NCI-H1092 (cell line): ENCODE measurements around the gene EXOC2.

Source experiments
- DNase-seq: peaks from one replicate; lab custom pipeline; 2025; lab: John Stamatoyannopoulos, UW

The EXOC2 gene

DNA sequence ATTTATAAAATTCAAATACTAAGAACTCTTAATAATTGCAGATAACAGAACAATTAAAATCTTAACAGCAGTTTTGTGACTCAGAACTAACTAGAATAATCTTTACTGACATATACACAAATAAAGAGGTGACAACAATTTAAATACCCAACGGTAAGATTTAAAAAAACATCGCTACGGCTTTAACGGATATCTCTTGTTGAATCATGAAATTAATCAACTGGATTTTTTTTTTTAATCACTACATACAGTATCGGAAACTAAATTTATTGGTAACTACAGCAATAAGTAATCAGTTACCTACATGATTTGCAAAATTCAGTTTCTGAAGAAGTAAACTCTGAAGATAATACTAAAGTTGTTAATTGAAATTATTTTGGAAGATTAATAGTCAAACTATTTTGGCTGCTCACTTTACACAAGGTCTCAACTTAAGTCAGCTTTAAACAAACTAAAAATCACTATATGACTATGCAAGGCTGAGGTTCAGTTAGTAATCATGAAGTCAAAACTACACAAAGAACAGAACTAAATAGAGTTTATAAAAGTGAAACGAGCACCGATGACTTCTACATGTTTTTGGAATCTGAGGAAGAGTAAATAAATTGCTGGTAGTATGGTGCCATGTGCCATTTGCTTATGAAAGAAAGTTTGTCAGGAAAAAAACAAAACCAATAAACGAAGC is 164.8 kb downstream of the EXOC2 start:
- no peak for DNase-seq

DNA sequence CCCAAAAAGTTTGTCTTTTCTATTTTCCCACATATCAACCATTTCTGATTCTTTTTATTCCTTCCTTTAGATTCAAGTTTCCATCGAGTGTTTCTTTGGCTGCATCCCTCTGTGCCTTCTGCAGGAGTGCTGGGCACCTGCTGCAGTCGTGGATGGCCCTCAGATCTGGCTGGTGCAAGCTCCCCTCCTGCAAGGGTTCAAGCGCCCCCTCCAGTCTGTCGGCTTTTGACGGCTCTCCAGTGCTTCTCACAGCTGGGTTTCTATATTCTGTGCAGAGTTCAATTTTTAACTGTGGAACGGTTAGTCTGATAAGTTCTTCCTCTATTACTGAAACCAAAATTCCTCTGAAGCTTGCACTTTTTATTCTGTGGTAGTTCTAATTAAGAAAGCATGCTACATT is 168.1 kb downstream of the EXOC2 start:
- DNase-seq, result no peak

DNA sequence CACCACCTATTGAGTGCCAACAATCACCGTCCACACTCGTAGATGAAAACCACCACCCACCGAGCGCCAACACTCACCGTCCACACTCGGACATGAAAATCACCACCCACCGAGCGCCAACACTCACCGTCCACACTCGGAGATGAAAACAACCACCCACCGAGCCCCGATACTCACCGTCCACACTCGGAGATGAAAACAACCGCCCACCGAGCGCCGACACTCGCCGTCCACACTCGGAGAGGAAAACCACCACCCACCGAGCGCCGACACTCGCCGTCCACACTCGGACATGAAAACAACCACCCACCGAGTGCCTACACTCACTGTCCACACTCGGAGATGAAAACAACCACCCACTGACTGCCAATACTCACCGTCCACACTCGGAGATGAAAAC is 172.1 kb downstream of the EXOC2 start:
- no peak for DNase-seq

DNA sequence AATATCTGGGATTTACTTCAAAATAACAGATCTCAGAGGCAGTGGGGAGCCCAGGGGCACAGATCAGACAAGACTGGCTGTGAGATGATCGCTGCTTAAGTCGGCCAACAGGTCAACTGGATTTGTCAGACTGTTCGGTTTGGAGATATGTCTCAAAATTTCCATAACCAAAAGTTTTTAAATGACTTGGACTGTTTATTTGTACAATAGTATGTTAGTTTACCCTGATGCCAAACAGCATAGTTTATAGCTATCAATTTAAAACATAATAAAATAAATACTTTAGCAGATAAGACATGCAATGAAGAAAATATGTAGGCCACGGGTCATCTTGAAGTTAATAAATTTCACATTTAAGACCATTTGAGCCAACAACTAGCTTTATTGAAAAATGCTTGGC is 174.7 kb downstream of the EXOC2 start:
- DNase-seq, result no peak

DNA sequence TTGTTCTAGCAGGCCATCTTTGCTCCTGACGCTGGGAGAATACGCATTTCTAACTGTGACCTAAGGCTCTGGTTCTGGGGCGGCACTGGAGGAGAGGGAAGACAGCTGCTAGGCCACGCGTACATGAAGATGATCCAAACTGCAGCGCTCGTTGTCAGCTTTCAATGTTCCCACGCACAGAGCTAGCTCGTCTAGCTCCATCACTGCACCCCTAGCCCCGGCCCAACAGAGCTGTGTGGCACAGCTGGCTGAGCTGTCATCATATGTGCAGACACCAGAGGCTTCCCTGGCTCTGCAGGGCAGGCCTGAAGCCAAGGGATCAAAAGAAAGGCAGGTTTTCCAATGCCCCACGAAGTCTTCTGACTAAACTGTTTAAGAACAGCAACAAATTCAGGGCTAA is 176.7 kb downstream of the EXOC2 start:
- DNase-seq, result no peak

DNA sequence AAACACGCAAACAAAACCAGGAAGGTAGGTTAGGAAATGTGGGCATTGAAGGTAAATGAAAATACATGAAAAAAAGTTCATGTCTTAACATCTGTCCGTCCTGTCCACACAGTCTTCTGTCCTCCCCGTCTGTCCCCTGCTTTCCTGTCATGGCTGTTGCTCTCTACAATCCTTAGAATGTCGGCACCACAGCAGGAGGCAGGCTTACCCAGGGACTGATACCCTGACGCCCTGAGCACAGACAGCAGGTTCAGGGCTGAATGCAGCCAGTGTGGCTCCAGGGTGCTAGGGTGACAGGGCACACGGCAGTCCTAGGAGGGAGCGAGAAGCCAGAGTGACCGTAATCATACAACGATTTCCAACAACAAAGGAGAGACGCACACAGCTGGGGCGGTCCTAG is 177.7 kb downstream of the EXOC2 start:
- no peak for DNase-seq

DNA sequence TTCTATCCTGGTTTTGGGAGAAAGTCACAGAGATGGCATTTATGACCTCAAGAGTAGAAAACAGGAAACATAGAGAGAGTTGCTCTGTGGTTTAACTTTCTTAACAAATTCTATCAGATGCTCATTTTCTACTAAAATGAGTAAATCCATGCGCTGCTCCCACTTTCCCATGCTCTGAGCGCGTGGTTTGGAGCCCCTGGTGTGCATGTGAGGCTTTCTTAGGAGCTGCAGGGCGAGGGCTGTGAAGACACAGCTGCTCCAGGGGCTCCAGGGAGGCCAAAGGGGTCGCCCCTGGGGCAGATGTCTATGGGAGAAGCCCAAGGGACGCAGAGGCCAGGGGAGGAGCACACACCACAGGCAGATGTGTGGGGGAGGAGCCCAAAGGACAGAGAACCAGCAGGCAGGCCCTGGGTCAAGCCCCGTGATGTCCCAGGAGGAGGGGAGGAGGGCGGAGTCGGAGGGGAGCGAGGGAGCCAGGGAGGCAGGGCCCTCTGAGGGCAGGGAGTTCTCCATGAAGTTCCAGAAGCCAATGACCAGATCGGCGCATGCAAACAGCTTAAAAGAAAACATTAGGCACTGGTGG is 178.5 kb downstream of the EXOC2 start:
- DNase-seq, result no peak

DNA sequence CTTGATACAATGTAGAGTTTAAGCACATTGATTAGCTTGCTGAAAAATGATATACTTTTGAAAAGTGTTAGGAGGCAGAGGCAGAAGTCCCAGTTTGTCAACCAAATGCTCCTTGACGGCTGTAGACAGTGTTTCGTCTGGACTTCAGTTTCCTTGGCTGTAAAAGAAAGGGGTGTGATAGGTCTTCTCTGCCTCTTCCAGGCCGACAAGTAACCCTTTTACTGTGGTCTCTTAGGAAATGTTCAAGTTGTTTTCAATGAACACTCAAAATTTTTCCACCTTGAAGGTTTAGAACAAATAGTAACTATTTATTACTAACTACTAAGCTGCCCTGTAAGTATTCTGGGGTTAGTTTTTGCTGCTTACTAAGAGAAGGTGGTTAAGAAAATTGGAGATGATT is 179.0 kb downstream of the EXOC2 start:
- DNase-seq, result no peak

DNA sequence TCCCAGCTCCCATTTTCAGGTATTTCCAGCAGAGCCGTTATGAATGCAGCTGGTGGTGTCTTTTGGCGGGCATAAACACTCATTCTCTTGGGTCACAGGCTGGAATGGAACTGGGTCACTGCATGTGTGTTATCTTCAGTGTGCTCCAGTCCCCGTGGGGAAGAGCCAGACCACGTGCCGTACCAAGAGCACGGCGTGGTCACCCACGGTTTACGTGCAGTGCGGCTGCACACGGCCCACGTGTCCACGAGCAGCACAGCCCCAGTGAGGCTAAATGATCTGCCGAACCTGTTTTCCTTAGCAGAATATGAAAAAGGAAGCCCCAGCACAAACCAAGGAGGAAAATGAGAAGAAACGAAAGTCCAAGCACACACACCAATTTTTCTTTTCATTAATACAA is 179.9 kb downstream of the EXOC2 start:
- no peak for DNase-seq

DNA sequence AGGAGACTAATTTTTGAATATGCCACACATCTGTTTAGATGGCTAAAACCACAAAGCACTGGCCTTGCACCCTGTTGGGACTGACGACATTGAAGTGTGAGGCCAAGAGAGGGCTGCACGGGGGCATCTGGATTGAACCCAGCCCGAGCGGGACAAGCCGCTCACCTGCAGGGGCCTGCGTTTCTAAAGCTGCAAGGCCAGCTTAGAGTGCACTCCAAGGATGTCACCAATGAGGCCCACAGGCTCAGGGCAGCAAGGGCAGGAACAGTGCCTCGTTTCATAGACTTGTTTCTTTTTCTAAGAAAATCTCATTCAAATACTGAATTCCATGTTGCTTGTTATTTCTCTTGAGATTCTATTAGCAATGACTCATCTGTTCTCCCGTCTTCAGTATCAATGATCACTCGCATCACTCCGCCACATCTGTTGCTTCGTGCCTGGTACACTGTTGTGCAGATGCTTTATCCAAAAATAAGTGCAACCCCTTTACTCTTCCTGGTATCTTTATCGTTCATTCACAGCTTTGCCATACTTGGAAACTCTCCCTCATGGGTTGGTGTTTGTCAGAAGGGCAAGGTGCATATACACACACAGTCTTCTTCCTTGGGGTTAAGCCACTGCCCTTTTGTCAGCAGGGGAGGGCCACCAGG is 181.3 kb downstream of the EXOC2 start:
- no peak for DNase-seq

DNA sequence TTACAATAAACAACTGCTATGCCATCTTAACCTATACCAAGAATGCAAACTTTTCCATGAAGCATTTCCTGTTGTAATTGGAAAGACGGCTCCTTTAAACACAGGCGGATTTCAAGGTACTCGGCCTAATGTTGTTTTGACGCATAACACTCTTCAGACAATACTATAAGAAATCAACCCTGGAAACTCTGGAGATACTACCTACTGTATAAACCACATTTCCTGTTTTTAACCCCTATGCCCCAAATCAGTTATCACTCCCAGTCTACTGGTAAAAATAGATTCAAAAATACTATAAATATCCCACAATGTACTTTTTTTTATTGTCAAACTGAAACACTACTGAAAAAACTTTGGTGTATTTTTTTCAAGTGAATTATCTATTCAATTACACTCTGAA is 183.3 kb downstream of the EXOC2 start:
- DNase-seq, result no peak

DNA sequence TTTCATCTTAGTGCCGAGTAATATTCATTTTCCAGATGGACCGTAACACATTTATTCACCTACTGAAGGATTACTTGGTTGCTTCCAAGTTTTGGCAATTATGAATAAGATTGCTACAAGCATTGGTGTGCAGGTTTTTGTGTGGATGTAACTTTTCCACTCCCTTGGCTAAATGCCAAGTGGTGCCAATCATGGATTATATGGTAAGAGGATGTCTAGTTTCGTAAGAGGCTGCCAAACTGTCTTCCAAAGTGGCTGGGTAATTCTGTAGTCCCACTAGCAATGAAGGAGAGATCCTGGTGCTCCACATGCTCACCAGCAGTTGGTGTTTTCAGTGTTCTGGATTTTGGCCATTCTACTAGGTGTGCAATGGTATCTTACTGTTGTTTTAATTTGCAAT is 184.3 kb downstream of the EXOC2 start:
- no peak for DNase-seq

DNA sequence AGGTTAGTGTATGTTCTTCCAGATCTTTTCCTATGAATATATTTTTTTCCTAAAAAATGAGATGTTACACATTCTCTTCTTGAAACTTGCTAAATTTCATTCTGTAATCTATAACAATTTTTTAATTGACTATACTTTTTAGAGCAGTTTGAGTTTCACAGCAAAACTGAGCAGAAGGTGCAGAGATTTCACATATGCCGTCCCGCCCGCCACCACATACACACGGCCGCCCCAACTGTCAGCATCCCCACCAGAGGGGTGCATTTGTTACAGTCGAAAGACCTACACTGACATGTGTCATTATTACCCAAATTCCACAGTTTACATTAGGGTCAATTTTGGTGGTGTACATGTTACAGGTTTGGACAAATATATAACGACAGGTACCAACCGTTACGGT is 184.9 kb downstream of the EXOC2 start:
- DNase-seq, result no peak

DNA sequence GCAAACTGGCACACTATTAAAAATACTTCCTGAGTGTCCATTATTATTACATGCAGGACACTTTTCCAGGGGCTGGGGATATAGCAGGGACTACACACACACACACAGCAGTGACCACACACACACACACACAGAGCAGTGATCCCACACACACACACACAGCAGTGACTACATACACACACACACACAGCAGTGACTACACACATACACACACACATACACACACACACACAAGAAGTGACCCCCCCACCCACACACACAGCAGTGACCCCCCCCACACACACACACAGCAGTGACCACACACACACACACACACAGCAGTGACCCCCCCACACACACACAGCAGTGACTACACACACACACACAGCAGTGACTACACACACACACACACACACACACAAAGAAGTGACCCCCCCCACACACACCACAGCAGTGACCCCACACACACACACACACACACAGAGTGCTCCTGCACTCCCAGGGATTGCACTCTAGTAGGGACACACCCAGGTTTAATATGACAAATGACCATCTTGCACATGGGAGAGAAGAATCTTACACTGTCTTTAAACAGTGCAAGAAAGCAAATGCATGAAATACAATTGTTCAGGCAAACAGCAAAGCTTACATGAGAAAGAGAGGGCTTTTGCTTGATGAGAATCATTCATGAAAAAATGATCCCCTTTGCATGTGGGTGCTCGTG is 185.9 kb downstream of the EXOC2 start:
- no peak for DNase-seq

DNA sequence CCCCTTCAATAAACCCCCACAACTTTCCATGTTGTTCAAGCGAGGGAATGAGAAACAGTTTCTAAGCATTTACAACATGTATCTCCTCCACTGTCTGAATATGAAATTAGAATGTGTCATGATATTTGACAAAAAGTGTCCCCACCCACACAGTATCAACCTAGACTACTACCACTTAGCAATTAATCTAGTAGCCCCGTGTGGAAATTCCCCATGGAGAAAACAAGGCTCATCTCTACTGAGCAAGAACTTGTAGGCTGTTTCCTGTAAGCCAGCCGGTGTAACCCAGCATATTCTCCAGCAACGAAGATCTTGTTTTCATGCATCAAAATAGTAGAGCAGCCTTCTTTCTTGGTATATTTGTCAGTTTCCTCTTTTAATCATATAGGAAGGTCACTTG is 186.4 kb downstream of the EXOC2 start:
- no peak for DNase-seq

DNA sequence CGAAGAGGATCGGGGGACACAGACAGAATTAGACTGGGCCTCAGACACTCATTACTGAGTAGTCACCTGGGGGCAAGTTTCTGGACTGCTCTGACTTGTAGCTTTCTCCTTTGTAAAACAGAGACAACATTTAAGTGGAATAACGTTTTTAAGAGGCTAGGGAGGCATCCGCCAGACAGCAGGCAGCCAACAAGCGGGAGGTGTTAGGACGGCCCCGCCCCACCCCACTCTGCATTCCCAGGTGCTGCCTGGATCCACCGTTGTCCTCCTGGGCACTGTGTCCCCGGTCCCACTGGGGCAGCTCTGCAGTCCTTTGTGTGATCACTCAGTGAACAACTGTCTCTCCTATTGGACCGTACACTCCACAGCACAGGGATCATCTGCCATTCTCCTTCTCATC is 187.6 kb downstream of the EXOC2 start:
- DNase-seq, result no peak

DNA sequence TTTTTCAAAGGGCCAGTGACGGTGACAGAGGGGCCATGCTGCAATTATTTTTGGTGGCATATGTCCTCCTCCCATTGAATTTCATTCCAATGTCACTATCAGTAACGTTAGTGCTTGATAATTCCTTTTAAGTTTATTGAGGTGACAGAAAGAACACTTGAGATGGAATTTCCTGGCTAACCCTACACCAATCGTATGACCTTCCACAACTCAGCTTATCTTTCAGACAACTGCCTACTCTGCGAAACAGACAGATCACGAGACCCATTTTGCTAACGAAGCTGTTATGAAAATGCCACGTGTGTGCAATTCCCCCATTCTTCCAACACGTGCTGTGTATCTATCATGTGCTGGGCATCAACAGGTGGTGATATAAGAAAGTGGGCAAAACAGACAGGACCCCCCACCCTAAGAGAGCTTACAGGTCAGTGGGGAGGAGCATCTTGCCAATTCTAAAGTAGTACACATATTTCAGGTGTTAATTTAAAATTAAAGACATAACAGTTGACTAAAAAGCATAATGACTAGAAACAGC is 188.4 kb downstream of the EXOC2 start:
- DNase-seq, result no peak

DNA sequence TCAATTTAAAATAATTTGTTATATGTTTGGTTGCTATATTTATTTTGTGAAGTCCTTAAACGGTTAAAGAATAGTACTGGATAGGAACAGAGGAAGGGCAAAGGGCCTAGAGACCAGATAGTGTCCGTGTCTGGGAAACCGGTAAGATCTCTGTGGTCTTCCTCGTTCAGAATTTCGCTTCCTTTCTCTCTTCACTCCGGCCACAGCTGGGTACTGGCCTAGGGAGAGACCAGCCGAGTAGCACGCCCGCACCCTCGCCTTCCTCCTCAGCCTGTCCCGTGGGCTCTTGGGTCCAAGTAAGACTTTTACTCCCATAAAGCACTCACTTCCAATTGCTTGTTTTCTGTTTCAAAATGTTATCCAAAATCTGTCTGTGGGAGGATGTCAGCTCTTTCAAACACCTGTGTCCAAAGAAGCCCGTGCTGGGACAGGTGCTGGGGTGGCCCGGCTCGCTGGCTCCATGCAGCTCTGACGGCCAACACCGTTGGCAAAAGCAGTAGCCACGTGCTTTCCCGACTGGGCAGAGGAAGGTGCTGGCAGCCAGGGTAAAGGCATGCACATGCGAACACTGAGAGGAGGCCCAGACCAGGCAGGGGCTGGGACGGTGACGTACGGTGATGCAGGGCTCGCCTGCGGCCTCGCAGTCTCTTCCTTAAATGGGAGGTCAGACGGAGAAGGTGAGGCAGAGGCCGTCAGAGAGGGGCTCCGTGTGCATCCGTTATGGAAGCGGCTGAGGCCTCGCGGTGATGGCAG is 189.2 kb downstream of the EXOC2 start:
- DNase-seq, result no peak

DNA sequence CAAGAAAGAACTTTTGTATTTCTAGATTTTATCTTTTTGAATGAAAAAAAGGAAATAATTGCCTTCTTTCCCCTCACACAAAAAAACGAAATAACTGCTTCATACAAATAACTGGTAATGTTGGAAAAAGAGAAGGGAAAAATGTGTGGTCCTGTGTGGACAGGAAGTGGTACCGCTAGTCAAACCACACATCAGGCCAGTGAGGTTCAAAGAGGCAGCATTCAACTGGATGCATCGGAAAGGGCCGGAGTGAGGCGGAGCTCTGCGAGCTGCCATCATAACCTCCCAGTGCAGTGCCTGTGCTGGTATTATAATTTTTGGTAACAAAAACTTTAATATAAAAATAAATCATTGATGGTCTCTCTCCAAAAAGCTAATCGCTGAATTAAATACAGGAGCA is 190.2 kb downstream of the EXOC2 start:
- no peak for DNase-seq

DNA sequence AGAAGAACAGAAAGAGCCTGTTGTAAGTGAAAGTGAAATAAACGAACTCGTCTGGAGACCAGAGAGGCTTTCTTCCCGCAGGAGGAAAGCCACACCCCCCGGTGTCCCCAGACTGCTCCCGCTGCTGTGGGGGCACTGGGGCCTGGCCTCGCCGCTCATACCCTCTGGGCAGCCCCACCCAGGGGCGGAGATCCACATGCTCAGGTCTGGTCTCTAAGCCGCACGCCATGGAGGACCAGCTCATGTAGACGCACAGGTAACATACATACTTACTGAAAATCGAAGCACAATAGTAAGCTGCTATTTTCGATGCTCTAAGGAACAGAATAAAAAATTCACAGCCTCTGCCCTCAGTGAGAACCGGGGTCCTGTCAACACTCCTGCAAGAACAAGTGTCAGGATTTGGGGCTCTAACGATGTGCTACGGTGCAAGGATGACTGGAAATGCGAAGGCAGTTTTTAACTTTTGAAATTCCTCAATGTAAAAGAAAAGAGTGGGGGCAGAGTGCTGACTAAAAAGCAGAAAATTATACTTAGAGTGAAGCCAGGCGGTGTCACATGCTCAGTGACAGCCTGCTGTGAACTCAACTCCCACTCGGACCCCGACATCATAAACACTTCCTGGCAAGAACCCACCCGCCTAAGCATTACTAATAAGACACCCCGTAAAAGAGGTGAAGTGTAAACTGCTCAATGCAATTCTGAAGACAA is 190.9 kb downstream of the EXOC2 start:
- no peak for DNase-seq

DNA sequence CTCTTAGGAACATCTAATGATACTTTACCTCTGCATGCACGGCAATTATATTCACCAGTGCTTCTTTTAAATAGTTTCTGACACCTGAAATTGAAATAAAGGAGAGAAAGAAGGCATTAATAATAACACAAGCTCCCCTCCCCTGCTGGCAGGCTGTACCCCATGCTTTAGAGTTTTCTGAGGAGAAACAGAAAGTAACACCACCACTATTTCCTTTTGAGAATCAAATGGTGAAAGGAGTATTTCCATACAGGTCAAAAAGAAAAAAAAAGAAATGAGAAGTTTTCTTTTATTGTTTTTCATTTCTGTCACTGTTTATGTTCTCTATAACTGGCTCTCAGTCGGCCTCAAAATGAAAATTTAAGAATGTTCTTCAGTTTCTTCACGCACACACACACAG is 193.3 kb downstream of the EXOC2 start:
- no peak for DNase-seq
